GM21717 (cell line): Measurements from ENCODE around the gene UNC13D.
"Not testable (repeated sequence)": the region's sequence is repeated elsewhere in the genome, so short reads cannot be mapped to it uniquely, and the experiment has no call there.

ENCODE experiments used
- ATAC-seq: cut with Tn5 transposase; IDR thresholded peaks from one replicate; pipeline ENCODE4 v1.9.1; 2021; ENCODE audit warnings: mild to moderate bottlenecking, moderate library complexity; ENCODE audit not compliant: unreplicated experiment

UNC13D gene

DNA sequence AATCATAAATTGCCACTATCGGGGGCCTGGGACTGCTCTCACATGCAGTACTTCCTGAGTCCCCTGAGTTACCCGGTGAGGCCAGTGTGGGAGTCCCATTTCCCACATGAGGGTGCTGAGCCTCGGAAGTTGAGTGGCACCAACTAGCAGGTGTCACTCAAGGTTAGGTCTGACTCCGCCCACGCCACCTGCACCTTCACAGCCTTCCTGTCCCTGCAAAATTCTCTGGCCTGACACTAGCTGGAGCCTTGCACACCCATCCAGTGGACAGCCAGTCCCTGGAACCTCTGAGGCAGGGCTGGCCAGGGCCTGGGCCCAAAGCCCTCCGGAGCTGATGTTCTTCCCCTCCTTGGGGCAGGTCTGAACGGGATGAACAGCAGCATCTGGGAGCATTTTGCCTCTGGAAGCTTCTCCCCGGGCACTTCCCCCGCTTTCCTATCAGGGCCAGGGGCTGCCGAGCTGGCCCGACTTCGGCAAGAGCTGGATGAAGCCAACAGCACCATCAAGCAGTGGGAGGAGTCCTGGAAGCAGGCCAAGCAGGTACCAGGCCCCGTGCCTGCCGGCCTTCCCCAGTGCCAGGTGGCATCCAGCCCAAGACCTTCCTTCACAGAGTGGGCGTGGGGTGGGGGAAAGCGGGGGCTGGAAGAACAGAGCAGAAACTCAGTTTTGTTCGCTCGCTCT, 21.9 kb downstream of the UNC13D start:
- ATAC-seq: no peak

DNA sequence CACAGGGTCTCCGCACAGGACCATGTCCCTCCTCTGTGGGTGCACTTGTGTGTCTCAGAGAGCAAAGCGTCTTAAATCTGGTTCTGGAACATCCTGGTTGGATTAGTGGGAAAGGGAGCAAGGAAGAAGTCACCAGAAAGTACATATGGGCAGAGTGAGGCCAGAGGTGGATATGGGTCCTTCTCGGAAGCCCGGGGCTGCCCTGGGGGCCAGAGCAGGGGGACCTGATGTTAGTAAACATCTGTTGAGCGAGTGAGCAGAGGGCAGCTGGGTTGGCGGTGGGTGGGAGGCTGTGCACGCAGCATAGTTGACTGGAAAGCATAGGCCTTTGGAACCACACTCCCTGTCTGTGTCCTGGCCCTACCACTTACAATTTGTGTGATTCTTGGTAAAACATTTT, 22.7 kb downstream of the UNC13D start:
- ATAC-seq: no peak

DNA sequence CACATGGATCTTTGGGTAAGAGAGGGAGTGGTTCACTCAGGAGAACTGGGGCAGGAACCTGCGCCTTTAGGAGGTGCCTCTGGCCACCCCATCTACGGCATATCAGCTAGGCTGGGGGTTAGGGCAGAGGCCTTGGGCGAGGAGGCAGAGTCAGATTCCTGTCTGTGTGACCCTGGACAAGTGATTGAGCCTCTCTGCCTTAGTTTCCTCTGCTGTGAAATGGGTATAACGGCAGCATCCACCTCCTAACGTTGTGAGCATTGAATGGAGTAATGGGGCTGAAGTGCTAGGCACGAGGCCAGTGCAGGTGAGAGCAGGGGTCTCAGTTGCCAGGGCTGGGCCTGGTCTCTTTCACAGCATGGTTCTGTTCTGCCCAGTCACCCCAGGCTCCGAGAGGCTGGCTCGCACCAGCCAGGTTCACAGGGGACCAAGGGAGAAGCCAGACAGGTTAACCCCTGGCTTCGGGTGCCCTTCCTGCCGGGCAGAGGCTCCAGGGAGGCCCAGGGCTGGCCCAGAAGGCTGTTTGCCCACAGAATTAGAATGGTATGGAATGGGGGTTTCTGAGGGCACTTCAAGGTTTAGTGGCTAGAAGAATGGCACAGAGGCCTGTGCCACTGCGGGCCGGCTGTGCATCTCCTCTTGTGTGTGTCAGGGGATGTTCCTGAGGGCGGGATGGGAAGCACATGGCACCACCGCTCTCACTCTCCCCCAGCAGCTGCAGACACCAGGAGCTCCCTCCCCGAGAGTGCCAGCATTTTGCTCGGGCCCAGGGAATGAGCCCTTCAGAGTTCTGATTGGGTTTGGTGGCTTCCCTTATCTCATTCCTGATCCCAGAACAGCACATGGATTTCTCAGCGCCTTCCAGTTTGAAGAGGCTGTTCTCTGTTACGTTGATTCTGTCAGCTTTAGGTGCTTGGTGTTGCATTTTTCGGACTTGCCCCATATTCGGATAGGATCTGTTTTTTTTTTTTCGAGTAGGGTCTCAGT, 23.8 kb downstream of the UNC13D start:
- no peak for ATAC-seq

DNA sequence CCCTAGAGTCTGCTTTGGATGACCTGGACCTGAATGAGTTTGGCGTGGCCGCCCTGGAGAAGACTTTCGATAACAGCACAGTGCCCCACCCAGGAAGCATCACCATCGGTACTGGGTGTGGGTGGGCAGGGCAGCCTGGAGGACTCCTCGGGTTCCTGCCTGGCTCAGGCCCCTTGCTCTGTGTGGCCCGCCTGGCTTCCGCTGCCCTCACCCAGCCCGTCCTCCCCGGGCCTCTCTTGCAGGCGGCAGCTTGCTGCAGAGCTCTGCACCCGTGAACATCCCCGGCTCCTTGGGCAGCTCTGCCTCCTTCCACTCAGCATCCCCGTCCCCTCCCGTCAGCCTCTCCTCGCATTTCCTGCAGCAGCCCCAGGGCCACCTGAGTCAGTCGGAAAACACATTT, 24.5 kb downstream of the UNC13D start:
- ATAC-seq: no peak

DNA sequence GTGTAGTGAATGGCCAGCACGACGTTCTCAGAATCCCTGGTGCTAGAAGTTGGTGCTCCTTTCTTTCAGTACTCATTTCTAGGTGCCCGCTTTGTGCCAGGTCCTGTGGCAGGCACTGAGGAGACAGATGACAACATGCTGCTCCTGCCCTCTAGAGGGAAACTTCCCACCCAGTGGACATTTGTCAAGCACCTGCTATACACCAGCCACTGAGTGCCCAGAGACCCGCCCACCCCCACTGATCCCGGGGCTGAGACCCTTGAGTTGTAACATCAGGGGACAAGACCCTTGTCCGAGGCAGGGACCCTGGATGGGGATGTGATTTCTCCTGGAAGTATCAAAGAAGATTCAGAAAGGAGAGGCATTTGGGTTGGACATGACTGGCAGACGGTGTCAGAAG, 25.1 kb downstream of the UNC13D start:
- ATAC-seq: no peak

DNA sequence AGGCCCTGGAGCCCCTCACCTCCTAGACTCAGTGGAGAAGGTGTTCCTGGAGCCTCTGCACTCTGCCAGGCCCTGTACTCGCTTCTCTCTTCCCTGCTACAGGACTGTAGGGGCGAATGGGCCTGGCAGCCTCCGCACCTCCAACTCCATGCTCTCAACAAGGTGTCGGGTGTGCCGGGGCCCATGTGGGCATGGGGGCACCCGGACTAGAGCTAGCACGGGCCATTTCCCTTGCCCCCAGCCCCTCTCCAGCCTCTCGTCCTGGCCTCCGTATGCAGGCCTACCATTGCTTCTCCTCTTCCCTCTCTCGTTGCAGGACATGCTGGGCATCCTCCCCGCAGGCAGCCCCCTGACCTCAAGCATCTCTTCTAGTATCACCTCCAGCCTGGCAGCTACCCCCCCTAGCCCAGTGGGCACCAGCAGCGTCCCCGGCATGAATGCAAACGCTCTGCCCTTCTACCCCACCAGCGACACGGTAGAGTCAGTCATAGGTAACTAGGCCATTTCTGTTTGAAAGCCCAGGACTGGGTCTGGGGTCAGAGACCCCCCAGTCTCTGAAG, 25.8 kb downstream of the UNC13D start:
- no peak for ATAC-seq

DNA sequence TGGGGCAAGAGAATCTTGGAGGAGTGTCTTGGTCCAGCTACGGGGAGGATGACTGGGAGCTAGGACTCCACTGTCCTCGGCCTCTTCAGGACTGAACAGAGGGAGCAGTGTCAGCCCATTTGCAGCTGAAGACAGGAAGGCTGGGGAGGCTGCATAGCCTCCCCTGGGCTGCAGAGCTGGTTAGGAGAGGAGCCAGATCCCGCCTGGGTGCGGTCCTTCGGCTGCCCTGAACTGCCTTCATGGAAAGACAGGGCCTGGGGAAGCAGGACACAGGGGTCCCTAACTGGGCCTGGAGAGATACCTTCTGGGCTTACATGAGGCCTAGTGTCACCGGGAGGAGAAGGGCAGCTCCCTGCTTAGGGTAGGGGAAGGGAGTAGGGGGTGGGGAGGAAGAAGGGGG, 26.6 kb downstream of the UNC13D start:
- ATAC-seq: no peak

DNA sequence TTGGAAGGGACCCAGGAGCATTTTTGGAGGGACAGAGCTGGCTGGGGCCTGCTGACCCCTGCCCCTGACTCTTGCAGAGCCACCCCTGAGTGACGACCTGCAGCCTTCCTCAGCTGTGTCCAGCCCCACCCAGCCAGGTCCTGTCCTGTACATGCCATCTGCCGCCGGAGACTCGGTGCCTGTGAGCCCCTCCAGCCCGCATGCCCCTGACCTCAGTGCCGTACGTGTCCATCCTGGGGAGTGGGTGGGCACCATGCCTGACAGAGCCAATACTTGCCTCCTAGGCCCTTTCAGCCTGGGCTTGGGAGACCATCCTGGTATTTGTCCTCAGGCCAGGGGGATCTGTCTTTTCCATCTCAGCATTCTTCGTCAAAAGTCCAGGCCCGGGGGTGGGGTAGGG, 27.5 kb downstream of the UNC13D start:
- no peak for ATAC-seq

DNA sequence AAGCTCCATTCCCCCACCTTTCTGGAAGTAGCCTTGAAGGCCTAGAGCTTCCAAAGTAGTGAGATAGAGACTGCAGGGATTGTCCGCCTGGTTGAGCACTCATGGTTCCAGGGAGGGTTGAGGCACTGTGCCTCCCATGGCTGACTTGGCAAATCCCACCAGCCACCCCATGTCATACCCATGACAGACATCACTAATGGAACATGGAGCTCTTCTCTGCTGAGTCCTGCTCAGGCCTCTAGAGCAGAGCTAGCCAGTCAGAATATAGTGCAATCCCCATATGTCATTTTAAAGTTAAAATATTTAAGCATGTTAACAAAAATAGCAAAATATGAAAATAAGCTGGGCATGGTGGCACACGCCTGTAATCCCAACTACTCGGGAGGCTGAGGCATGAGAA, 28.8 kb downstream of the UNC13D start:
- ATAC-seq: no peak

DNA sequence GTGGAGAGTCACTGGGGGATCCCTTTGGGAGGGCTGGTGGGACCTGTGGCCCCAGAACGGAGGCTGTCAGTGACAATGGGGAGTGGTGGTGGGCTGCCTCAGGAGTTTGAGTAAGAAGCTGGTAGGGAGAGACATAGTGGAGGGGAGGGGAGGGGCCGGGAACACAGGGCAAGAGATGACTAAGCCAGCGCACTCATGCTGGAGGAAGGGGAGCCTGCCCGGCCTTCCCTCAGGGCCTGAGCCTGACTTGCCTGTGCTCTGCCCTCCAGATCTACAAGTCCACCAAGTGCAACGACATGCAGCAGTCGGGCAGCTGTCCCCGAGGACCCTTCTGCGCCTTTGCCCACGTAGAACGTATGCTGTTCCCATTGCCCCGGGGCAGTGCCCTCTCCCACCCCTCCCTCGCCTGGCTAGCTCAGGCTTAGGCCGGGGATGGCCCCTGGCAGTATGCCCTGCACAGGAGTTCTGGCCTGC, 29.3 kb downstream of the UNC13D start:
- ATAC-seq: no peak

DNA sequence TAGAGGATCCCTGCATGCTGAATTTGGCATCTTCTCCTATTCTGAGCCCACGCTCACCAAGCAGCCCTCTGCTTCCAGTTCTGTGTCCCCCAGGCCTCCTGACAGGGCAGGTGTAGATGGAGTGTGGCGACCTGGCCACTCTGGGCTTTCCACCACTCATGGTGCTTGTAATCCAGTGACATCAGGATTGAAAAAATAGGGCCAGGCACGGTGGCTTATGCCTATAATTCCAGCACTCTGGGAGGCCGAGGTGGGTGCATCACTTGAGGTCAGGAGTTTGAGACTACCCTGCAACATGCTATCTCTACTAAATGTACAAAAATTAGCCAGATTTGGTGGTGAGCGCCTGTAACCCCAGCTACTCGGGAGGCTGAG, 30.2 kb downstream of the UNC13D start:
- ATAC-seq: no peak

DNA sequence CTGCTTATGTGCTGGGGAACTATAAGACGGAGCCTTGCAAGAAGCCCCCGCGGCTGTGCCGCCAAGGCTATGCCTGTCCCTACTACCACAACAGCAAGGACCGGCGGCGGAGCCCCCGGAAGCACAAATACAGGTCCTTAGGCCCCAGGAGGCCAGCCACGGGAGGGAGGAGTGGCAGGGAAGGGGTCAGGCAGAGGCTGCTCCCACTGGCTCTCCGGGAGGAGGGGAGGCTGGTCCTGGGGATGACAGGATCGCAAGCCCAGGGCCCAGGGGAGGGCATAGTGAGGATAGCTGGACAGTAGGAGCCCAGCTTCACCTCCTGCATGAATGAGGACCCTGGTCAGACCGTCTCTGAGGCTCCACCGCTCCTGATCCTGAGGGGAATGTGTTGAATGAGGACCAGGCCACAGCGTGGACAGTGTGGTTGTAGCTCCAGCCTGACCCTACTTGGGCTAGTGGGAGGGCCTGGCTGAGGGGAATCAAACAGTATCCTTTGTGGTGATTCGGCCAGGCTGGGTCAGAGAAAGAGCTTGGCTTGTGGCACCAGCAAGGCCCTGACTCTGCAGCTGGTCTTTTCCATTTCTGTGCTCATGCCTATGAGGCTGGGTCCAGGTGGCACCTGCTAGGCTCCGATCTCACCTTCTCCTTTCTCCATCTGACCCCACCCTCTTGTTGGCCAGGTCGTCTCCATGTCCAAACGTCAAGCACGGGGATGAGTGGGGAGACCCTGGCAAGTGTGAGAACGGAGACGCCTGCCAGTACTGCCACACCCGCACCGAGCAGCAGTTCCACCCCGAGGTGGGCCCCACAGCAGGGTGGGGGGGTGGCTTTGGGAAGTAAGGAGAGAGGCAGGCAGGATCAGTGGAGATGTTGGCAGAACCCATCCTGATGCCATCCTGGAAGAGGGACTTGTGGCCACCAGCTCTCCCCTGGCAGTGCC, 30.9 kb downstream of the UNC13D start:
- no peak for ATAC-seq

DNA sequence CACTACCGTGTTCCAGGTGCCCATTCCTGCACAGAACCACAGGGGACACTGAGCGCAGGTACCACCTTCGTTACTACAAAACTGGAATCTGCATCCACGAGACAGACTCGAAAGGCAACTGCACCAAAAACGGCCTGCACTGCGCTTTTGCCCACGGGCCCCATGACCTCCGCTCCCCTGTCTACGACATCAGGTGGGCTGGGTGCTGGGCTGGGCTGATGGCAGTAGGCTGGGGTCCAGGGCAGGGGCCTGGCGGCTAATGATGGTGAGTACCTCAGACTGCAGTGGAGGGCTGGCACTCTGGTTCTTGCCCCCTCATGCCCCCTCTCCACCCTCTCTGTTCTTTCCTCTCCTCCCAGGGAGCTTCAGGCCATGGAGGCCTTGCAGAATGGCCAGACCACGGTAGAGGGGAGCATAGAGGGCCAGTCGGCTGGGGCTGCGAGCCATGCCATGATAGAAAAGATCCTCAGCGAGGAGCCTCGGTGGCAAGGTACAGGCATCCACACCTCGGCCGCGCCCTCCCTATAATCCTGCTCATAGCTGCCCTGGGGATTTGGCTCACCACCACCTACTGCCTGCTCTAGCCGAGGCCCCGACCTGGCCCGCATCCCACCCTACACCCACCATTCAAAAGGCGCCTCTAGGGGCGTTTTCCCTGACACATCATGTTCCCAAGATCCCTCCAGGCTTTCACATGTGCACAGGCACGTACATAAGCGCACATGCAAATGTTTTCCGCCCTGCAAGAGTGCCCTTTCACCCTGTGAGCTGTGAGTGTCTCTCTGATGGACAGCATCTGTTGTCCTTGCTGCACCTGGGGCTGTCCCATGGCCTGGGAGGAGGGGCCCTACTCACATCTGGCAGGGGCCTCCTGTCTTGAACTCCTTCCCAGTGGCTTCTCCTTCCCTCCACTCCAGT, 31.8 kb downstream of the UNC13D start:
- ATAC-seq: no peak

DNA sequence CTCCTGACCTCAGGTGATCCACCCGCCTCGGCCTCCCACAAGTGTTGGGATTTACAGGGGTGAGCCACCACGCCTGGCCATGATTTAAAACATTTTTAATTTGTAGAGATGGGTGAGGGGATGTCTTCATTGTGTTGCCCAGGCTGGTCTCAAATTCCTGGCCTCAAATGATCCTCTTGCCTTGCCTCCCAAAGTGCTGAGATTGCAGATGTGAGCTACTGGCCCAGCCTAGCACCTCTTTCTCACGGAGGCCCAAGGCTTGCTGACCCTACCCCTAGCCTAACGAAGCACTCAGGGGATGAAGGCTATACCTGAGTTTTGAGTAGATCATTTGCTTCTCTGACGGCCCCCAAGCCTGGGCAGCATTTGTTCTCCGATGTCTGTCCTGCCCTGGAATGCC, 33.0 kb downstream of the UNC13D start:
- ATAC-seq: no peak

DNA sequence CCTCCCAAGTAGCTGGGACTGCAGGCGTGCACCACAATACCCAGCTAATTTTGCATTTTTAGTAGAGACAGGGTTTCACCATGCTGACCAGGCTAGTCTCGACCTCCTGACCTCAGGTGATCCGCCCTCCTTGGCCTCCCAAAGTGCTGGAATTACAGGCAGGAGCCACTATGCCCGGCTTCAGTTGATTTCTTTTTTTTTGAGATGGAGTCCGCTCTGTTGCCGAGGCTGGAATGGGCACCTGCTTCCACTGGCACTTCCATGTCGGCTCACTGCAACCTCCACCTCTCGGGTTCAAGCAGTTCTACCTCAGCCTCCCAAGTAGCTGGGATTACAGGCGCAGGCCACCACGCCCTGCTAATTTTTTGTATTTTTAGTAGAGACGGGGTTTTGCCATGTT, 33.4 kb downstream of the UNC13D start:
- not testable (repeated sequence) for ATAC-seq

DNA sequence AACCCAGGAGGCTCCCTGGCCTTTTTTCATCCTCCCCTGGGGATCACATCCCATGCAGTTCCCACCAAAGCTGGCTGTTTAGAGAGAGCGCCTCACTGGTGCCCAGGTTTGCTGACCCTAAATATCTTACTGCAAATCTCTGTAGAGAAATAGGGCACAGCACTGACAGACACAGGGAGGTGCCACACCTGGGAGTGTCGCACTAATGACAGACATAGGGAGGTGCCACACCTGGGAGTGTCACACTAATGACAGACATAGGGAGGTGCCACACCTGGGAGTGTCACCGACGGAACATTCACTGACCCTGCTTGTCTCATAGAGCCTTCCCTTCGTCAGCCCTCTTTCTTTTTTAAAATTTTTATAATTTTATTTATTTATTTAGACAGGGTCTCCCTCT, 34.0 kb downstream of the UNC13D start:
- ATAC-seq: no peak

DNA sequence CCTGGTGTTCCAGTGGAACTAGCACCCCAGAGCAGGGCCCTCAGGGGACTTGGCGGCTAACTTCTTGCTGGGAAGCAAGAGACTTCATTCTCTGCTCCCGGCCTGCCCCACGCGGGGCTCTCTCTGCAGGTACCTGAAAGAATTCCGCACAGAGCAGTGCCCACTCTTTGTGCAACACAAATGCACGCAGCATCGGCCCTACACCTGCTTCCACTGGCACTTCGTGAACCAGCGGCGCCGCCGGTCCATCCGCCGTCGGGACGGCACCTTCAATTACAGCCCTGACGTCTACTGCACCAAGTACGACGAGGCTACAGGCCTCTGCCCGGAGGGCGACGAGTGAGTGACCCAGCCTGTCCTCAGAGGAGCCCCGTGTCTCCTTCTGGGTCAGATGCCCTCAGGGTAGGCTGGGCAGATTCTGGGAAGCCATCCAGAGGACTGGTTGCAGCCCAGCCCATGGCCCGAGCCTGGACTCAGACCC, 34.5 kb downstream of the UNC13D start:
- ATAC-seq: no peak

DNA sequence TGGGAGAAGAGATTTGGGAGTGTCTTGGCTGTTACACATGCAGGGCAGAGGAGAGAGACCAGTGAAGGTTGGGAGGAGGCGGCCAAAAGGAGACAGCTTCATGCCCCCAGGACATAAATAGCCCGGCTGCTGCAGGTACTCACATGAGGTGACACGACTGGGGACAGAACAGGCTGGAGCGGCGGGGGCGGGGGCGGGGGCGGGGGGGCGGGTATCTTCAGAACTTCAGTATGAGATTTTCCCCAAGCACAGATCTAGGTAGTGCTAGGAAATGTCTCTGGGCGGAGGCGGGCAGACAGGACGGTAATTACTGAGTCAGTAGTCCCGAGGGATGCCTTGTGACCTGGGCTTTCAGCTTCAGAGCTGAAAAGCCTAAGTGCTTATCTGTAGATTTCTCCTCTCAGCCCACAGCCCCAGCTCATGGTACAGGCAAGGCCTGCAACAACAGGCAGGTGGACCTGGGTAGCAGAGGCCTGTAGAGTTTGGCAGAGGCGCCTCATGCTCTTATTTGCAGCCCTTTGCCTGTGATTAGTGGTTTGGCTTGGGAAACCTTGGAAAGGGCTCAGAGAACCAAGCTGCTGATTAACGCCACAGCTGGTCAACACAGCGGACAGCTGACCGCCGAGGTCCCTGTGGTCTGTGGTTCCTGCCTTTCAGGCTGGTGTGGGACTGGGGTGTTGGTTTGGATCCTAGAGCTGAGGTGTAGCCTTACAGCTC, 35.1 kb downstream of the UNC13D start:
- ATAC-seq: no peak

DNA sequence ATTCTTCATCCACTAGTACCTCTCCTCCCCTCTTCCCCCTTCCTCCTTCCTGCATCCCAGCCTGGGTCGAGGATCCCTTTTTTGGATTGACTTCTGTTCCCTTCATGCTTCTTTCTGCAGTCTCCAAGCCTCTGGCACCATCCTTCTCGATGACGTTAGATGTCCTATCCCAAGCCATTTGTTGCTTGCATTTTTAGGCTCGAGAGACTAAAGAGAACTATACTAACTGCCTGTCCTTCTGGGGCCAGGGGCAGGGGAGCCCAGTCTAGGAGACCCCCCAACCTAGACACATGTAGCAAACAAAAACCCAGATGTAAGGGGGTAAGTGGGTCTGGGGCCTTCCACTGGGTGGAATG, 35.7 kb downstream of the UNC13D start:
- ATAC-seq: no peak
